ENCODE data around the gene HELZ.

HELZ gene

GRCh38 chr17:67058036-67058435, 187.0 kb downstream of the HELZ start:
- H3K4me1 Mint-ChIP-seq = peaks cover 2% of the 10 kb centered on the region
- no peak for DNase-seq (ENCODE audit: low spot score in 2 of 2)
- no peaks in the 10 kb centered on the region for H3K27me3 Mint-ChIP-seq
- H3K4me3 Mint-ChIP-seq = no peak overlapping the region
- H3K36me3 Mint-ChIP-seq (ENCODE audit: insufficient read depth) = peaks cover 2% of the 10 kb centered on the region
- no peak overlapping the region for H3K27ac Mint-ChIP-seq (ENCODE audit: low read depth)
- no peak for ATAC-seq (replicated peaks; ENCODE audit: extremely low read depth, poor library complexity, severe bottlenecking)
- H3K9me3 Mint-ChIP-seq = no peaks in the 10 kb centered on the region

- Mint-ChIP-seq H3K27me3 (no peaks in the 10 kb centered on the region), H3K27ac (ENCODE audit: low read depth) (no peak overlapping the region), H3K36me3 (ENCODE audit: insufficient read depth) (no peaks in the 10 kb centered on the region), H3K9me3 (no peaks in the 10 kb centered on the region), H3K4me3 (no peak overlapping the region), H3K4me1 (no peaks in the 10 kb centered on the region)
- DNase-seq (ENCODE audit: low spot score in 2 of 2) (no peak), ATAC-seq (replicated peaks; ENCODE audit: extremely low read depth, poor library complexity, severe bottlenecking) (no peak)
Observed at GRCh38 chr17:67056746-67057490, 188.1 kb downstream of the HELZ start.

GRCh38 chr17:67055811-67056745, 188.9 kb downstream of the HELZ start:
- H3K4me1 Mint-ChIP-seq = no peaks in the 10 kb centered on the region
- H3K27ac Mint-ChIP-seq (ENCODE audit: low read depth) = no peak overlapping the region
- no peaks in the 10 kb centered on the region for H3K36me3 Mint-ChIP-seq (ENCODE audit: insufficient read depth)
- no peaks in the 10 kb centered on the region for H3K9me3 Mint-ChIP-seq
- no peak overlapping the region for H3K4me3 Mint-ChIP-seq
- no peaks in the 10 kb centered on the region for H3K27me3 Mint-ChIP-seq
- no peak for DNase-seq (ENCODE audit: low spot score in 2 of 2)
- no peak for ATAC-seq (replicated peaks; ENCODE audit: extremely low read depth, poor library complexity, severe bottlenecking)

GRCh38 chr17:67055041-67055443, 190.0 kb downstream of the HELZ start:
- H3K27me3 Mint-ChIP-seq = no peaks in the 10 kb centered on the region
- no peak overlapping the region for H3K27ac Mint-ChIP-seq (ENCODE audit: low read depth)
- no peaks in the 10 kb centered on the region for H3K9me3 Mint-ChIP-seq
- no peaks in the 10 kb centered on the region for H3K36me3 Mint-ChIP-seq (ENCODE audit: insufficient read depth)
- no peak for ATAC-seq (replicated peaks; ENCODE audit: extremely low read depth, poor library complexity, severe bottlenecking)
- no peaks in the 10 kb centered on the region for H3K4me1 Mint-ChIP-seq
- H3K4me3 Mint-ChIP-seq = no peak overlapping the region
- no peak for DNase-seq (ENCODE audit: low spot score in 2 of 2)

GRCh38 chr17:67054608-67055007, 190.4 kb downstream of the HELZ start:
- H3K36me3 Mint-ChIP-seq (ENCODE audit: insufficient read depth) = no peaks in the 10 kb centered on the region
- no peak for ATAC-seq (replicated peaks; ENCODE audit: extremely low read depth, poor library complexity, severe bottlenecking)
- no peak overlapping the region for H3K4me3 Mint-ChIP-seq
- no peak for DNase-seq (ENCODE audit: low spot score in 2 of 2)
- no peaks in the 10 kb centered on the region for H3K27me3 Mint-ChIP-seq
- H3K27ac Mint-ChIP-seq (ENCODE audit: low read depth) = no peak overlapping the region
- H3K9me3 Mint-ChIP-seq = peaks cover under 1% of the 10 kb centered on the region
- no peaks in the 10 kb centered on the region for H3K4me1 Mint-ChIP-seq

- Mint-ChIP-seq H3K4me3 (no peak overlapping the region), H3K27me3 (no peaks in the 10 kb centered on the region), H3K9me3 (peaks cover 6% of the 10 kb centered on the region), H3K4me1 (no peaks in the 10 kb centered on the region), H3K27ac (ENCODE audit: low read depth) (no peak overlapping the region), H3K36me3 (ENCODE audit: insufficient read depth) (no peaks in the 10 kb centered on the region)
- DNase-seq (ENCODE audit: low spot score in 2 of 2) (no peak), ATAC-seq (replicated peaks; ENCODE audit: extremely low read depth, poor library complexity, severe bottlenecking) (no peak)
Observed at GRCh38 chr17:67054011-67054591, 190.9 kb downstream of the HELZ start.

- no peak overlapping the region for H3K27ac Mint-ChIP-seq (ENCODE audit: low read depth)
- no peak for DNase-seq (ENCODE audit: low spot score in 2 of 2)
- no peak overlapping the region for H3K4me3 Mint-ChIP-seq
- H3K9me3 Mint-ChIP-seq = peaks cover 11% of the 10 kb centered on the region
- ATAC-seq (replicated peaks; ENCODE audit: extremely low read depth, poor library complexity, severe bottlenecking) = no peak
- no peaks in the 10 kb centered on the region for H3K4me1 Mint-ChIP-seq
- no peaks in the 10 kb centered on the region for H3K27me3 Mint-ChIP-seq
- H3K36me3 Mint-ChIP-seq (ENCODE audit: insufficient read depth) = no peaks in the 10 kb centered on the region
Observed at GRCh38 chr17:67053438-67054000, 191.5 kb downstream of the HELZ start.

- H3K27ac Mint-ChIP-seq (ENCODE audit: low read depth) = no peak overlapping the region
- H3K9me3 Mint-ChIP-seq = peaks cover 13% of the 10 kb centered on the region
- H3K4me1 Mint-ChIP-seq = no peaks in the 10 kb centered on the region
- no peaks in the 10 kb centered on the region for H3K36me3 Mint-ChIP-seq (ENCODE audit: insufficient read depth)
- DNase-seq (ENCODE audit: low spot score in 2 of 2) (no peak), ATAC-seq (replicated peaks; ENCODE audit: extremely low read depth, poor library complexity, severe bottlenecking) (no peak)
- no peak overlapping the region for H3K4me3 Mint-ChIP-seq
- H3K27me3 Mint-ChIP-seq = no peaks in the 10 kb centered on the region
Observed at GRCh38 chr17:67052720-67053437, 192.1 kb downstream of the HELZ start.

GRCh38 chr17:67051837-67052236, 193.2 kb downstream of the HELZ start:
- Mint-ChIP-seq H3K36me3 (ENCODE audit: insufficient read depth) (no peaks in the 10 kb centered on the region), H3K4me1 (no peaks in the 10 kb centered on the region), H3K9me3 (peaks cover 13% of the 10 kb centered on the region), H3K27me3 (peaks cover under 1% of the 10 kb centered on the region), H3K27ac (ENCODE audit: low read depth) (no peak overlapping the region), H3K4me3 (no peak overlapping the region)
- ATAC-seq (replicated peaks; ENCODE audit: extremely low read depth, poor library complexity, severe bottlenecking) (no peak), DNase-seq (ENCODE audit: low spot score in 2 of 2) (no peak)

- H3K27me3 Mint-ChIP-seq = peaks cover 8% of the 10 kb centered on the region
- ATAC-seq (replicated peaks; ENCODE audit: extremely low read depth, poor library complexity, severe bottlenecking) = no peak
- no peaks in the 10 kb centered on the region for H3K36me3 Mint-ChIP-seq (ENCODE audit: insufficient read depth)
- H3K4me3 Mint-ChIP-seq = no peak overlapping the region
- peaks cover 13% of the 10 kb centered on the region for H3K9me3 Mint-ChIP-seq
- no peaks in the 10 kb centered on the region for H3K4me1 Mint-ChIP-seq
- no peak for DNase-seq (ENCODE audit: low spot score in 2 of 2)
- no peak overlapping the region for H3K27ac Mint-ChIP-seq (ENCODE audit: low read depth)
Observed at GRCh38 chr17:67051155-67051538, 193.8 kb downstream of the HELZ start.

GRCh38 chr17:67050471-67051154, 194.4 kb downstream of the HELZ start:
- Mint-ChIP-seq H3K4me1 (no peaks in the 10 kb centered on the region), H3K27ac (ENCODE audit: low read depth) (no peak overlapping the region), H3K9me3 (peaks cover 13% of the 10 kb centered on the region), H3K4me3 (no peak overlapping the region), H3K36me3 (ENCODE audit: insufficient read depth) (no peaks in the 10 kb centered on the region), H3K27me3 (peaks cover 13% of the 10 kb centered on the region)
- no peak for DNase-seq (ENCODE audit: low spot score in 2 of 2)
- no peak for ATAC-seq (replicated peaks; ENCODE audit: extremely low read depth, poor library complexity, severe bottlenecking)

- ATAC-seq (replicated peaks; ENCODE audit: extremely low read depth, poor library complexity, severe bottlenecking) = no peak
- Mint-ChIP-seq H3K27me3 (peaks cover 13% of the 10 kb centered on the region), H3K4me3 (no peak overlapping the region), H3K9me3 (peaks cover 13% of the 10 kb centered on the region), H3K27ac (ENCODE audit: low read depth) (no peak overlapping the region), H3K36me3 (ENCODE audit: insufficient read depth) (no peaks in the 10 kb centered on the region), H3K4me1 (no peaks in the 10 kb centered on the region)
- no peak for DNase-seq (ENCODE audit: low spot score in 2 of 2)
Observed at GRCh38 chr17:67050066-67050465, 194.9 kb downstream of the HELZ start.
